ENCODE data around the gene GOLGA3.
"Not testable (repeated sequence)": the region's sequence is repeated elsewhere in the genome, so short reads cannot be mapped to it uniquely, and the experiment has no call there.

Gene GOLGA3

DNA sequence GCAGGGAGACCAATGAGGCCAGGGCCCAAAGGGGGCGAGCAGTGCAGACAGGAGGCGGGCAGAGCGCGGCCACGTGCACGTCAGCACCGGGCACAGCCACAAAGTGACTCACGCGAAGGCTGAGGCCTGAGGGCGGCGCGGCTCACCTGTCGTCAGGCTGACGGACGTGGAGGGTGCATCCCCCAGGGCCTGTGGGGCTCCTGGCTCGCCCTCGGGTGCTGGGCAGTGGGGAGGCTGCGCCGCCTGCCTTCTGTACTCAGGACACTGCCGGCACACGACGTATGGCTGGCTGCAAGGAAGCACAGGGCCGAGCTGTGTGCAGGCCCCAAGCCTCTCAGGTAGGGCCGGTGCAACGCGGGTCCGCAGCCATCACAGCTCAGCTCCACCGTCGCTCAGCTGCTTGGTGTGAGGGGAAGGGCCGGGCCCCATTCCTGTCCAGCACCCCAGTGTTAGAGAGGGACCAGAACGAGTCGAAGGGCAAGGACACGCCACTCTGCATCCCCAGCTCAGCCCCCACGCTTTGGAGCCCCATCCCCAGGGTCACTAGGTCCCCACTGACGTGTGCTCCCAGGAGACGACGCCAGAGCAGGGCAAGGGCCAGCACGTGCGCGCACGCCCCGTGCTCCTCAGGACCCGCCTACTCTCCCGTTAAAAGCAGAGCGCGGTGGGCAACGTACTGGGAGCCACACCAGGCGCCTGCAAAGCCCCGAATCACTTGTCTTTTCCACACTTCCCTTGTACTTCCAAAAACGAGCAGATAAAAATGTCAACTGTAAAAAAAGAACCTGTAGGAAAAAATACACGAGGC lies 24.8 kb upstream of the GOLGA3 start:
- H3K4me3 Mint-ChIP-seq = no peak overlapping the region
- peaks cover 10% of the 10 kb centered on the region for H3K36me3 Mint-ChIP-seq
- H3K27ac Mint-ChIP-seq = no peak overlapping the region
- H3K9me3 Mint-ChIP-seq (ENCODE audit: low read depth) = no peaks in the 10 kb centered on the region
- H3K27me3 Mint-ChIP-seq = no peaks in the 10 kb centered on the region
- H3K4me1 Mint-ChIP-seq (ENCODE audit: low read depth) = peaks cover under 1% of the 10 kb centered on the region

DNA sequence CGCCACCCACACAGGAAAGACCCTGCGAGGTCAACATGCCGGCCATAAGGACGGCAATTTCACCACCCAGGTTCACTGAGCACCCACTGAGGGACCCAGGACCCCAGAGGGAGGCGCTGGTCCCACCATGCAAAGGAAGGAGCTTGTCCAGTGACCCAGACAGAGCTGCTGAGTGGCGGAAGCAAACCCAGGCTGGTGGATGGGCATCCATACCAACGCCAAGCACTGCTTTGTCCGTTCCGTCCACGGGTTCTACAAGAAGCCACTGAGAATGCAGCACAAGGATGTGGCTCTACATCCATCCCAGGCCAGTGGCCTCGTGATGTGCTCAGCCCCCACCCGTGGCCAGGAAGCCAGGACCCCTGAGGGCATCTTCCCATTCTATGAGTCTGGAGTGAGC lies 23.8 kb upstream of the GOLGA3 start:
- Mint-ChIP-seq H3K9me3 (ENCODE audit: low read depth) (no peaks in the 10 kb centered on the region), H3K27ac (no peak overlapping the region), H3K36me3 (peaks cover 10% of the 10 kb centered on the region), H3K4me3 (no peak overlapping the region), H3K4me1 (ENCODE audit: low read depth) (peaks cover 11% of the 10 kb centered on the region), H3K27me3 (no peaks in the 10 kb centered on the region)

DNA sequence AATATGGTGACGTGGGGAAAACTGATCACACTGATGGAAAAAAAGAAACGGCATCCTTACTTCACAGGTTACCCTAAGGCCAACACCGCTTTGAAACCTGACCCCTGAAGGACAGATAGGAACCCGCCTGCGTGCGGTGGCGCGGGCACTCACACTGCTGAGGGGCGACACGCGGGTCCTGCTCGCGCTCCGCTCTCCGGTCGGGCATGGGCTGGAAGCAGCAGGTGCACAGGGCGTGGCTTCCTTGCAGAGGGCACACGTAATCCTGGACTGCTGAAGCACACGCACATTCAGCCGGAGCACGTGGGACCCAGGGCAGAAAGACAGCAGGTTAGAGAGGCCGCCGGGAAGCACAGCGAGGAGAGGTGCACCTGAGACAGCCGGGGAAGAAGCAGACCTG lies 22.8 kb upstream of the GOLGA3 start:
- Mint-ChIP-seq H3K4me1 (ENCODE audit: low read depth) (peaks cover 19% of the 10 kb centered on the region), H3K36me3 (peaks cover 10% of the 10 kb centered on the region), H3K27me3 (no peaks in the 10 kb centered on the region), H3K4me3 (no peak overlapping the region), H3K9me3 (ENCODE audit: low read depth) (no peaks in the 10 kb centered on the region), H3K27ac (no peak overlapping the region)

DNA sequence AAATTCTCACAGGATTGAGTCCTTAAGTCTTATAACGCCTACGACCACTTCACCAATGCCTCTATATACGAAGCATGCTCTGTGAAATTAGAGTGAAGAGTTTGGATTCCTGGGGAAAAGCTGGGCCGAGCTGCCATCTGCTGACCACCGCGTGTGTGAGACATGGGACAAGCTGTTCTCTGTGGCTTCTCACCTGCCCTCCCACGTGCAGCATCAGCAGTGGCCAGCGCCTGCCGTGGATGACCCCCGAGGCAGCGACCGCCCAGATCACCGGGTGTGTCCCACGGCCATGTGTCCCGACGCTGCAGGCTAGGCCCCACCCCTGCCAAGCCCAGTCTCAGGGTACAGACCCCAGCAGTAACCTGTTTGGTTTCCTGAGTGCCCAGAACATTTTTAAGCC lies 21.6 kb upstream of the GOLGA3 start:
- peaks cover 8% of the 10 kb centered on the region for H3K36me3 Mint-ChIP-seq
- no peak overlapping the region for H3K27ac Mint-ChIP-seq
- H3K4me1 Mint-ChIP-seq (ENCODE audit: low read depth) = peaks cover 22% of the 10 kb centered on the region
- H3K27me3 Mint-ChIP-seq = no peaks in the 10 kb centered on the region
- H3K4me3 Mint-ChIP-seq = no peak overlapping the region
- H3K9me3 Mint-ChIP-seq (ENCODE audit: low read depth) = no peaks in the 10 kb centered on the region

DNA sequence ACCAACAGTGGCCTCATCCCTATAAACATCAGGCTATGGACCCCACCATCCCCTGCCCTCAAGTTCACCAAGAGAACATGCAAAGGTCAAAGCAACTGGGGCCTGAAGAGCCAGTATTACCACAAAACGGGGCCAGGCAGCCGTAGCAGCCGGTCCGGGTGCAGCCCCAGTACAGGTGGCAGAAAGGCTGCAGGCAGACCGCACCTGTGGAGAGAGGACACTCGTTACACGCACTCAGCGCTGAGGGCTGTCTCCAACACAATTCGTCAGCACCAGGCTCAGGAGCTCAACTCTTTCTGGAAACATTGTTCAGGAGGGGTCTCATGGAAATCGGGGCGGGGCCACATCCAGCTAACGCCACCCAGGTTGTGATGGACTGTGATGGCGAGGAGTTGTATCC lies 19.9 kb upstream of the GOLGA3 start:
- peaks cover 5% of the 10 kb centered on the region for H3K36me3 Mint-ChIP-seq
- peak overlapping the region; percentile 75 for H3K27ac Mint-ChIP-seq
- no peak overlapping the region for H3K4me3 Mint-ChIP-seq
- H3K27me3 Mint-ChIP-seq = no peaks in the 10 kb centered on the region
- H3K9me3 Mint-ChIP-seq (ENCODE audit: low read depth) = no peaks in the 10 kb centered on the region
- H3K4me1 Mint-ChIP-seq (ENCODE audit: low read depth) = peaks cover 22% of the 10 kb centered on the region

DNA sequence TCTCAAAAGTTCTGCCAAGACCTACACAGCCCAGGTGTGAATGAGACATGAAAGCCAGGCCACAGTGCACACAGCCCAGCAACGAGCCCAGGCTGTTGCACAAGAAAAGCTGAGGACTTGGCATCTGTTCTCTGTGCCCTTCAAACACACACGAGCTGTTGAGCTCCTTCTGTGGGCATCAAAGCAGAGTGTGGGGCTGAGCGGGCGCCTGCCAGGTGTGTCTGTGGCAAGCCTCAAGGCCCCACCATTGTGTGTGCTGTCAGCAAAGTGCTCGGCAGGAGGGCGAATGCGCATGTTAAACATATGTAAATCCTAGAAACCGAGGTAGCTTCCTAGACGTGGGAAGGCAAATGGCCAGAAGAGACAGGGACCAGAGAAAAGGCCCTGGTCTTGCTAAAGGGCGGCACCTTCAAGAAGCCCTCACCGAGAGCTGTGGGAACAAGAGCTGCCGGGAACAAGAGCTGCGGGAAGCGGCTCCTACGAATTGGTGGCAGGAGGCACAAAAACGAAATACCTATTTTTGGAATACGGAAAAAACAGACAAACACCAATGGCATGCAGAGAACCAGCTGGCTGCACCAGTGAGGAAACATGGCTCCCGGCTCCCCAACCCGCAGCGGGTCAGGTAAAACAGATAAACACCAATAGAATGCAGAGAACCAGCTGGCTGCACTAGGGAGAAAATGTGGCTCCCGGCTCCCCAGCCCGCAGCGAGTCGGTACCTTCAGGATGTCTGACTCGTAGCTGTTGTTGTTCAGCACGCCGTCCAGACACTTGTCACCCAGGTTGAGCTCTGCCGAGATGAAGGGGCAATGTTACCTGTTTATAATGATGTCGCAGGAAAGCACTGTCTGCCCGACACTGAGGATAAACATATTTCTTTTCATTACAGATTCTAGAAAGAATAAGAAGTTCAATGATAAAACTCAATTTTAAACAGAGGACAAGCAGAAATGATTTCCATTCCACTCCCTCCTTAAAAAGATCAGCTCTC lies 19.0 kb upstream of the GOLGA3 start:
- H3K4me3 Mint-ChIP-seq = peak overlapping the region; percentile 38
- no peaks in the 10 kb centered on the region for H3K9me3 Mint-ChIP-seq (ENCODE audit: low read depth)
- peak overlapping the region; percentile 78 for H3K27ac Mint-ChIP-seq
- peaks cover 5% of the 10 kb centered on the region for H3K36me3 Mint-ChIP-seq
- H3K27me3 Mint-ChIP-seq = no peaks in the 10 kb centered on the region
- peaks cover 22% of the 10 kb centered on the region for H3K4me1 Mint-ChIP-seq (ENCODE audit: low read depth)

DNA sequence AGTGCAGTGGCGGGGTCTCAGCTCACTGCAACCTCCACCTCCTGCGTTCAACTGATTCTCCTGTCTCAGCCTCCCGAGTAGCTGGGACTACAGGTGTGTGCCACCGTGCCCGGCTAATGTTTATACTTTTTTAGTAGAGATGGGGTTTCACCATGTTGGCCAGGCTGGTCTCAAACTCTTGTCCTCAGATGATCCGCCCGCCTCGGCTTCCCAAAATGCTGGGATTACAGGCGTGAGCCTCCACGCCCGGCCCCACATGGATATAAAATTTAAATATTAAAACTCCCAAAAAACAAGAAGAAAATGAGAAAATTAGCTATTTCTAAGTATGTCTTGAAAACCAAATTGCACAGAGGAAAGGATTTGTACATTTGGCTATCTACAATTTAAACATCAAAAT lies 16.0 kb upstream of the GOLGA3 start:
- H3K4me1 Mint-ChIP-seq (ENCODE audit: low read depth) = peaks cover 23% of the 10 kb centered on the region
- H3K36me3 Mint-ChIP-seq; H3K9me3 Mint-ChIP-seq (ENCODE audit: low read depth); H3K27me3 Mint-ChIP-seq; H3K27ac Mint-ChIP-seq; H3K4me3 Mint-ChIP-seq: not testable (repeated sequence)

DNA sequence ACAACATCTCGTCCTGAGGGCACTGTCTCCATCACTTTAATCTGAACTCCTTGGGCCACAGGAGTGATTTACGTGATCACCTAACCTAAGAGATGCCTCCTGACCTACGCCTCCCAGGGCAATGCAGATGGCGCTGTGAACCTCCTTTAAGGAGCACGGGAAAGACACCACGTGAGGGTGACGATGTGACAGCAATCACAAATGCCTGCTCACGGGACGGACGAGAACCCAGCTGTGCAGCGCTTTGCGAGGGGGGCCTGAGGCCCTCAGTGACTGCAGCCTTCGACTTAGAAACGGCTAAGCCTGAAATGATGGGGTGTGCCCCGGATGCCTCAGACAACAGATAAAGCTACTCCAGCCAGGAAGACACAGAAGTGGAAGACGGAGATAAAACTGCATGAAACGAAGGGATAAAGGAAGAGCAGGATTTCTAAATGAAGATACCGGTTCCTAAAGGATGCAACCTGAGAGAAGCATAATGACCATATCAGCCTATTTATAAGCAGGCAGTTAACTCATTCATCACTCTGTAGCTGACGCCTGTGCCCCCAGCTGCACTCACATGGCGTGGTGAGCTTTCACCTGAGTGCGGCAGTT lies 13.9 kb upstream of the GOLGA3 start:
- H3K9me3 Mint-ChIP-seq (ENCODE audit: low read depth) = no peaks in the 10 kb centered on the region
- peaks cover 18% of the 10 kb centered on the region for H3K4me1 Mint-ChIP-seq (ENCODE audit: low read depth)
- no peak overlapping the region for H3K27ac Mint-ChIP-seq
- H3K4me3 Mint-ChIP-seq = no peak overlapping the region
- H3K36me3 Mint-ChIP-seq = peaks cover 7% of the 10 kb centered on the region
- no peaks in the 10 kb centered on the region for H3K27me3 Mint-ChIP-seq

DNA sequence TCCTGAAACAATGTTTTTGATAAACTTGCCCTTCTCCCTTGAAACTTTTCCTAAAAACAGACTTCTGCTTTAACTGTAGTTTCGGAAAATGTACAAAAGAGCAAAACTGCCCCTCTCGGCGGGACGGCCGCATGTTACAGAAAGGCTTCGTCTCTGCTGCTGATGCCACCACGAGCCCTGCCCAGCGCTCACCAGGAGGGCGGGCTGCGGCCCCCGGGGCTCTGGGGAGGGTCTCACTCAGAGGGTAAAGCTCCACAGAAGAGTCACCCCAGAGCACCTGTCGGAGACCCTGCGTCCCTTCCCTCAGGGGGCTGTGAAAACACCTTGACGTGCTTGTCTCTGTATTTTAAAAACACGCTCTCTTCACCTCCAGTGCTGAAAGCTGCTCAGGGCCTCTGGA lies 12.5 kb upstream of the GOLGA3 start:
- H3K36me3 Mint-ChIP-seq = peaks cover 7% of the 10 kb centered on the region
- no peak overlapping the region for H3K27ac Mint-ChIP-seq
- H3K27me3 Mint-ChIP-seq = no peaks in the 10 kb centered on the region

DNA sequence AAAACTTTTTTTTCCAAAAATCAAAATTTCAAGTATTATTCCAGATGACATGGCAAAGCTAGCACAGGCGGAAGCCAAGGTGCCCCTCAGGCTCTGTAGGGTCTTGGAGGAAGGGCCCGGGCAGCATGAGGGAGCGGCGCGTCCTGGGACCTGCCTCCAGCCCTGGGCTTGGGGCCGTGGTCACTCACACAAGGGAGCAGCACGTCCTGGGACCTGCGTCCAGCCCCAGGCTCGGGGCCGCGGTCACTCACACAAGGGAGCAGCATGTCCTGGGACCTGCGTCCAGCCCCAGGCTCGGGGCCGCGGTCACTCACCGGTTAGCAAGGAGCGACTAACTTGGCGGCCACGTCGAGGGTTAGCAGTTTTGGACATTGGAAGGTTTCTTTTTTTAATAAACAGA lies 11.9 kb upstream of the GOLGA3 start:
- Mint-ChIP-seq H3K27ac (no peak overlapping the region), H3K4me3 (no peak overlapping the region), H3K27me3 (no peaks in the 10 kb centered on the region), H3K9me3 (ENCODE audit: low read depth) (no peaks in the 10 kb centered on the region), H3K4me1 (ENCODE audit: low read depth) (peaks cover 19% of the 10 kb centered on the region), H3K36me3 (peaks cover 5% of the 10 kb centered on the region)

More for the DNA sequence above, 12.5 kb upstream of the GOLGA3 start:
- Mint-ChIP-seq H3K9me3 (ENCODE audit: low read depth) (no peaks in the 10 kb centered on the region), H3K4me3 (no peak overlapping the region), H3K4me1 (ENCODE audit: low read depth) (peaks cover 20% of the 10 kb centered on the region)

DNA sequence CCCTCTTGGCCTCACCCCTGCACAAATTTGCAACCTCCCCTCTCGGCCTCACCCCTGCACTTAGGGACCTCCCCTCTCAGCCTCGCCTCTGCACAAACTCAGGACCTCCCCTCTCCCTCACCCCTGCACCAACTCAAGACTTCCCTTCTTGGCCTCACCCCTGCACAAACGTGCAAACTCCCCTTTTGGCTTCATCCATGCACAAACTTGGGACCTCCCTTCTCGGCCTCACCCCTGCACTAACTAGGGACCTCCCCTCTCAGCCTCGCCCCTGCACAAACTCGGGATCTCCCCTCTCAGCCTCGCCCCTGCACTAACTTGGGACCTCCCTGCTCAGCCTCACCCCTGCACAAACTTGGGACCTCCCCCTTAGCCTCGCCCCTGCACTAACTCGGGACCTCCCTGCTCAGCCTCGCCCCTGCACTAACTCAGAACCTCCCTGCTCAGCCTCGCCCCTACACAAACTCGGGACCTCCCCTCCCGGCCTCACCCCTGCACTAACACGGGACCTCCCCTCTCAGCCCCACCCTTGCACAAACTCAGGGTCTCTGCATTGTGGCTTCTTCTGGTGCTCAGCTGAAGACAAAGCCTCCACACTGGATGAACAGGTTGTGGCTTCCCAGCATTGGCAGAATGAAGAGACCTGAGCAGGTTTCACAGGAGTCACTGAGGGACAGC lies 11.0 kb upstream of the GOLGA3 start:
- Mint-ChIP-seq H3K27me3 (no peaks in the 10 kb centered on the region), H3K4me1 (ENCODE audit: low read depth) (peaks cover 26% of the 10 kb centered on the region), H3K9me3 (ENCODE audit: low read depth) (no peaks in the 10 kb centered on the region), H3K27ac (no peak overlapping the region), H3K4me3 (no peak overlapping the region), H3K36me3 (peaks cover 5% of the 10 kb centered on the region)

DNA sequence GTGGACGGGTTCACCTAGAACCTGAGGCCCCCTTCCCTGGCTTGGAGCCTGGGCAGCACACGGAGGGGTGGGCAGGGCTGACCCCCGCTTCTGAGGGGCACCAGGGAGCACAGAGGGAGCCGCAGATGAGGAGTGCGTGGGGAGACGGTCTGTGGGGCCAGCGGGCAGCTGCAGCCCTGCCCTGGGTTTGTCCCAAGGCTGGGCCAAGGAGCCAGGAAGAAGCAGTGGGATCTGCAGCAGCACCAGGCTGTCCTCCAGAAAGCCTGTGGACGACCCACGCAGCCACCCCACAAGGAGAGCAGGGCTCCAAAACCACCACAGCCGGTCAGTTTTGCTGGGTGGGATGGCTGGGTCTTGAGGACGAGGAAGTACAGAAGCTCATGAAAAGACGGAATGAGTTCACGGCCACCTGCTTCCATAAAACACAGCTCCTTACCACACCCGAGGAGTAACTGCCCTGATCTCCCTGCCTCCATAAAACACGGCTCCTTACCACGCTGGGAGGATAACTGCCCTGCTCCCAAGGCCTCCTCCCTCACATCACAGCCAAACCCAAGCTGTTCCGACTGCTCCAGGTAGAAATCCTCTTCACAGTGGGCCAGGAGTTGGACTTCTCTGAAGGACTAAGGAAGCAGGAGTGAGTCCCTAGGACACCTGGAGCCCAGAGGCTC lies 9.9 kb upstream of the GOLGA3 start:
- H3K4me3 Mint-ChIP-seq = no peak overlapping the region
- H3K27ac Mint-ChIP-seq = no peak overlapping the region
- H3K36me3 Mint-ChIP-seq = peaks cover 5% of the 10 kb centered on the region
- peaks cover 38% of the 10 kb centered on the region for H3K4me1 Mint-ChIP-seq (ENCODE audit: low read depth)
- no peaks in the 10 kb centered on the region for H3K9me3 Mint-ChIP-seq (ENCODE audit: low read depth)
- H3K27me3 Mint-ChIP-seq = no peaks in the 10 kb centered on the region

DNA sequence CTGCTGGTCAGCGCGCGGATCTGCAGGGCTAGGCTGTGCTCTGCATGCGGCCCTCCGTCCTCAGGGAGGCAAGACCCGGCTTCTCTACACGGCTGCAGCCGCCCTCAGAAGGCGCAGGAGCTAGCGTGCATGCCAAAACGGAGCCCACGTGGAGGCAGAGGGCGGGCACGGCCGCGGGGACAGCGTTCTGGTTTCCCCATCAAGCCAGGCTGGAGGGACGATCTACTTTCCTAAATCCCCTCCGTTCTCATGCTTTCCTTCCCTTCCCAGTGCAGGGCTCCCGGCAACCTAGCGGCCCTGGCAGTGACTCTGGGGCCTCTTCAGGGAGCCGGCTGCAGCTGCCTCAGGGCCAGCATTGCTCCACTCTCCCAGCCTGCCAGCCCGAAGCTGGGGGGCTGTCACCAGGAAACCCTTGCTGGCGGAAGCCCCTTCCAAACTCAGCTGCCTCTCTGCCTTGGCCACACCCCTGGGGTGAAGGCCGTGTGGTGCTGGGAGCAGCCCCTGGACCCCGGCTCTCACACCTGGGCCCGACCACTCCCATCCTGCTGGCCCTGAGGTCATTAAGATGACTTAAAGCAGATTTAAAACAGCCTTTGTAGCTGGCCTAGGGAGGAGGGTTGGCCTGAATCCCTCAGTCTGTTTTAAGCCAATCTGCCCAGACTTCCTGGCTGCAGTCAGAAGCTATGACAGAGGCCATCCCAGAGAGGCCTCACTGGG lies 9.2 kb upstream of the GOLGA3 start:
- H3K9me3 Mint-ChIP-seq (ENCODE audit: low read depth) = no peaks in the 10 kb centered on the region
- peak overlapping the region; percentile 86 for H3K4me3 Mint-ChIP-seq
- peaks cover 5% of the 10 kb centered on the region for H3K36me3 Mint-ChIP-seq
- H3K4me1 Mint-ChIP-seq (ENCODE audit: low read depth) = peaks cover 41% of the 10 kb centered on the region
- H3K27me3 Mint-ChIP-seq = no peaks in the 10 kb centered on the region
- H3K27ac Mint-ChIP-seq = no peak overlapping the region

All from activated naive CD8-positive, alpha-beta T cell (primary cell).